Regular cardiac myocyte (primary cell): ENCODE results near the gene LENEP. TPM values are rescaled to one million over a fixed set of nuclear protein-coding genes. Genes with fewer than 3 reads are reported as not detected.

ENCODE experiments used
- total RNA-seq: library from RNA; depleted of rRNA; stranded (reverse); fragments of >200 nt; gene quantifications from 2 replicates; pipeline ENCODE4 v1.2.3, GENCODE V29; 2014

LENEP gene
- total RNA-seq: 0.56 TPM in 1 of 2 replicates, not detected in the other

GRCh38 chr1:154993572-154994268 lies at the start of gene LENEP:
LENEP (plus strand) TSS chr1:154993586; CDS start chr1:154993608, 22 bp downstream.

GRCh38 chr1:154955718-154956543 lies 37.5 kb upstream of the LENEP start, which contains the start of gene PBXIP1:
PBXIP1 (minus strand) TSS chr1:154956099; CDS start chr1:154953721, 2,378 bp downstream.

DNA sequence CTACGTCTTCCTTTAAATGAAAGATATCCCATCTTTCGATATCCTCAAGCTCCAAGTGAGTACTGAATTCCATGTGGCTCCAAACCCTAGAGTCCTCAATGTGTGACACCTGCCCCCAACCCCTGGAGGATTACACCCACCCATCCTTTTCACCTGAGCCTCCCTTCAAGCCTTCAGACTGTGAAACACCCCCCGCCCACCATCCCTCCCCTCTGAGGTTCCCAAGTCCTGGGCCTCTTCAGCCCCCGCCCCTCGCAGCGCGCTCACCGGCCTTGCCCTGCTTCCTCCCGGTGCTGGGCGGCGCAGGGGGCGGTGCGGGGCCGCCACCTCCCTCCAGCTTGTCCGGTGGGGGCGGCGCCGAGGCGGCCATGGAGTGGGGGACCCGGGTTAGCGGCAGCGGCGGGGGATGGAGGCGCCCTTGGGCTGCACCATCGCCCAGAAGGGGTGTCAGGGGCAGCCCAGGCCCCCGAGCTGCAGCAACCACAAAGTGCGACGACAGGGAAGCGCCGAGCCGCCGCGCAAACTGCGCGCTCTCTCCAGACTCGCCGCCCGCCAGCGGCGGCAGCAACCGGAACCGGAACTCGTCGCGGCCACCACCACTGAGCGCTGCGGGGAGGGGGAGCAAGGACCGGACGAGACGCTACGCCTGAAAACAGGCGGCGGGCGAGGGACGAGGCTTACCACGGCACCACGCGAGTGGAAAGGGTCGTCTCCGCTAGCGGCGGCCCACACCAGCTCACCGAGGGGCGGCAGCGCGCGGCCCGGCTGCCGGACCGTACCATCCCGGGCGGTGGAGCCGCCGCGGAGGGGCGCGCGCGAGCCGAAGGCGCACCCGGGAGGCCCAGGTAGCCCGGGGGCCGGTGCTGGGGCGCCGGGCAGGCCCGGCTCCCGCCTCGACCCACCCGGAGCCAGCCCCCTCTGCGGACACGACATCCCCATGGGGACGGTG lies 31.9 kb upstream of the LENEP start, which contains the start of gene PYGO2:
Gene PYGO2 (minus strand): TSS at position 576 of the 949 bp plus-strand sequence. CDS start 206 bp downstream, at position 370.

GRCh38 chr1:154970631-154971340 lies 22.6 kb upstream of the LENEP start, which contains the start of gene SHC1:
SHC1 (minus strand) TSS chr1:154970747; CDS start chr1:154970526, 221 bp downstream.

DNA sequence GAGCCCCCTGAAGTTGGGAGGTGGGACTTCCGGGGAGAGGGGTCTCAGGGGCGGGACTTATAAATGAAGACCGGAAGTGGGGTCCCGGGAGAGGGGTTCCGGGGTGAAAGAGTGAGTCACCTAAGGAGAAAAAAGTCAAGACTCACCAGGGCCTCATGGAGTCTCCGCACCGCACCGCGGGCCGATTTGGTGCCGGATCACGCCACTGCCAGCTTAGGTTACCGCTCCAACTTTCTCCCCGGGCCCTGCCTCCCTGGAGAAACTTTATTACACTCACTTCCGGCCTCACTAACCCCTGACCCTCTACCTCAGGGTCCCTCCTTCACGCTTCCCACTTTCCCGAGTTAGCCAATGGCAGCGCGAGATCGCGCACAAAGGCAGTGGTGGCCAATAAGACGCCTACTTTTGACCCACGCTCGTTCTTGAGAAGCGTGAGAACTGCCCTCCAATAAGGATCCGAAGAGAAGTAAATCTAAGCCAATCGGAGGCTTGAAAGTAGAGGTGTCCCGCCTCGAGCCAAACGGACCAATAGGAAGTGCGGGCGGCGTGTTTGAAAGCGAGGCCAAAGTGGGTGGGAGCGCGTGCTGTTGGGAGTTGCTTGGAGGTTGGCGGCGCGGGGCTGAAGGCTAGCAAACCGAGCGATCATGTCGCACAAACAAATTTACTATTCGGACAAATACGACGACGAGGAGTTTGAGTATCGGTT lies 19.1 kb upstream of the LENEP start, which contains the start of gene CKS1B:
Gene CKS1B (plus strand): TSS at position 580 of the 706 bp plus-strand sequence. CDS start 65 bp downstream, at position 645.

DNA sequence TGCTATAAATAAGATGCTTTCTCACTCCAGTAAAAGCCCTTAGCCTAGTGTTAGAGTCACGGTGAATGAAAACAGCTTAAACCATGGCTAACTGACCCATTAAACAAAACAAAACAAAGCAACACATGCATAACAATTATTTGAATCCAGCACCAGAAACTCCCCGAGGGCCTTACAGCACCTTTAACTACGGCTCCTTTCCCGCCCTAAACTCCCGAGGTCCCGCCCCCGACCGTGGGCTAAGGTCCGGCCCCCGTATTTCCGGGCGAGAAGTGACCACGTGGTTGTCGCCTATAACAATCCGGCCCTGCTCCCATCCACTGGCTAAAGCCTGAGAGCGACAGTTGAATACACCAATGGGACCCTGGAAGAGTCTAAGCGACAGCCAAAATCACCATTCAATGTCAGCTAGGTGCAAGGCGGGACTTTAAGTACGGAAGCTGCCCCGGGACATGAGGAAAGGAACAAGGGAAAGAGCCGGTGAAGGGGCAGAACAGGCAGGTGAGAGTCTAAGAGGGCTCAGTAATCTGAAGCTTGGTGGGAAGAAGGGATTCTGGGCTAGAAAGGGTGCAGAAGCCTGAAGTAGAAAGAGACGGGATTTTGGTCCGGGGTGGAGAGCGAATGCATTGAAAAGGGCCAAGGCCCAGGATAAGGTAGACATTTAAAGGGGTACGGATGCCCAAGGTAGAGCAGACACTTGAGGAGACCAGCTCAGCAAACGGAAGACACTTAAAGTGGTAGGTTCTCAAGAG lies 10.3 kb upstream of the LENEP start, which contains the start of gene FLAD1:
Gene FLAD1 (plus strand): TSS at position 448 of the 752 bp plus-strand sequence. CDS start 351 bp downstream, outside the sequence.

DNA sequence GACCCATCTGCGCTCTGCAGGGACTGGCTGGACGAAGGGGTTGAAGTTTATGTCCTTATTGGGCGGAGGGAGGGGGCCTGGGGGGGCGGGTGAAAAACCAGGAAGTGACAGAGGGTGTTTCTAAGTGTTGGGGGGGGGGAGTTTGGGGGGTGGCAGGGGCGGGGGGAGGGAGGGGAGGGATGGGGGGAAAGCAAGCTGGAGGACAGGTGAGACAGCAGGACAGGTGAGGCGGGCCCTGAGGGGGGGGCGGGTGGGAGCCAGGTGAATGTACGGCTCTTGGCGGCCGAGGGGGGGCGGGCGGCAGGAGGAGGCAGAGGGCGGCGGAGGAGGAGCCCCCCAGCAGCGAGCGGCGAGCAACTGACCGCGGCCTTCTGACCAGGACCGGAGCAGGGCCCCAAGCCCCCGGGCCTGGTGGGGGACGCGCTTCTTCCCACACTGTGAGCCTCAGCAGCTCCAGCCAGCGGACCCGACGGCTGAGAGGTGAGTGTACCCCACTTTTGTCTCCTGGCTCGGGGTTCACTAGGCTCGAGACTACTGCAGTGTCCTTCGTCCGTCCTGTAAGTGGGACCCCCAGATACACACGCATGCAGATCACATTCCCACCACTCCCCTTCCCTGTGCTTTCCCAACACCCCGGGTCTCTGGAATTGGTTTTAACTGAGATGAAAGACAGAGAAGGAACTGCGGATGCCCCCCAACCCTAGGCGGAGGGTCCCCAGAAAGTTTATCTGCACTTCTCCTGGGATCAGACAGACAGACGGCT lies 9.3 kb downstream of the LENEP start, which contains the start of gene ZBTB7B:
Gene ZBTB7B (plus strand): TSS at position 339 of the 763 bp plus-strand sequence. CDS start 11,859 bp downstream, outside the sequence.

GRCh38 chr1:155033524-155033923 lies 40.1 kb downstream of the LENEP start, which contains the start of the genes DCST1 and DCST2:
DCST1 (plus strand) TSS chr1:155033824; CDS start chr1:155034037, 213 bp downstream.
DCST2 (minus strand) TSS chr1:155033781; CDS start chr1:155033701, 80 bp downstream.

Other genes with a start within 250 kb of the LENEP start
- gene KCNN3, start 123.3 kb upstream of the LENEP start, total RNA-seq: under 0.01 and 0.28 TPM in 2 replicates
- 6.5 and 13.2 TPM in 2 replicates for gene PMVK, start 56.9 kb upstream of the LENEP start, total RNA-seq
- gene PBXIP1, start 37.5 kb upstream of the LENEP start, total RNA-seq: 27.6 and 109 TPM in 2 replicates
- 5.6 and 7.7 TPM in 2 replicates for gene PYGO2, start 31.8 kb upstream of the LENEP start, total RNA-seq
- 176 and 223 TPM in 2 replicates for gene SHC1, start 22.8 kb upstream of the LENEP start, total RNA-seq
- gene CKS1B, start 18.9 kb upstream of the LENEP start, total RNA-seq: 40.9 and 151 TPM in 2 replicates
- 17.8 and 27.4 TPM in 2 replicates for gene FLAD1, start 10.2 kb upstream of the LENEP start, total RNA-seq
- gene ZBTB7B, start 9.2 kb downstream of the LENEP start, total RNA-seq: 12.5 and 16.9 TPM in 2 replicates
- not detected in 2 replicates for gene DCST2, start 40.2 kb downstream of the LENEP start, total RNA-seq
- gene DCST1, start 40.2 kb downstream of the LENEP start, total RNA-seq: not detected in 2 replicates
- 66.8 and 66.9 TPM in 2 replicates for gene ADAM15, start 57.7 kb downstream of the LENEP start, total RNA-seq
- gene EFNA4, start 70.2 kb downstream of the LENEP start, total RNA-seq: 1.9 and 3.7 TPM in 2 replicates
- gene EFNA3, start 85.3 kb downstream of the LENEP start, total RNA-seq: 0.77 and 3.1 TPM in 2 replicates
- 0.19 and 1.4 TPM in 2 replicates for gene EFNA1, start 134.3 kb downstream of the LENEP start, total RNA-seq
- 26.6 and 27.3 TPM in 2 replicates for gene SLC50A1, start 142.3 kb downstream of the LENEP start, total RNA-seq
- gene DPM3, start 146.9 kb downstream of the LENEP start, total RNA-seq: 27.6 and 28.0 TPM in 2 replicates
- gene KRTCAP2, start 179.7 kb downstream of the LENEP start, total RNA-seq: 138 TPM in 2 replicates
- gene TRIM46, start 180.3 kb downstream of the LENEP start, total RNA-seq: 1.5 and 2.5 TPM in 2 replicates
- gene THBS3, start 214.3 kb downstream of the LENEP start, total RNA-seq: 7.9 and 14.4 TPM in 2 replicates
- 44.3 and 57.3 TPM in 2 replicates for gene MTX1, start 215.1 kb downstream of the LENEP start, total RNA-seq